K562 (cell line): ENCODE data around the gene KAT6B. TPM values are rescaled to one million over a fixed set of nuclear protein-coding genes. Genes with fewer than 3 reads are reported as not detected.

ENCODE experiments used
- CREB3L1 ChIP-seq: fragments of 450-650 bp; IDR thresholded peaks from 2 replicates; pipeline ENCODE4 v1.6.1; 2014; ENCODE audit warnings: low read depth, mild to moderate bottlenecking, moderate library complexity, borderline replicate concordance
- DNMT1 ChIP-seq: fragments of 450-650 bp; IDR thresholded peaks from 2 replicates; pipeline ENCODE4 v1.6.1; 2016; ENCODE audit warnings: antibody characterized with exemption, mild to moderate bottlenecking
- HCFC1 ChIP-seq: IDR thresholded peaks from 2 replicates; pipeline ENCODE4 v1.6.1; 2012; ENCODE audit warnings: low read depth, low read length, improper control_type of control experiment
- POLR2AphosphoS5 ChIP-seq: IDR thresholded peaks from 2 replicates; pipeline ENCODE4 v1.6.1; 2011; ENCODE audit warnings: mild to moderate bottlenecking, low read depth, low read length, moderate library complexity; ENCODE audit not compliant: control insufficient read depth, insufficient read depth
- SMARCE1 ChIP-seq: fragments of 450-650 bp; IDR thresholded peaks from 2 replicates; pipeline ENCODE4 v1.7.1; 2016; ENCODE audit warnings: mild to moderate bottlenecking
- ZFP30 ChIP-seq: fragments of 250-450 bp; sonication (Bioruptor Pico); IDR thresholded peaks from 2 replicates; pipeline ENCODE4 v1.8.0; 2022; ENCODE audit warnings: moderate library complexity, mild to moderate bottlenecking, inconsistent platforms, borderline replicate concordance
- ZHX1 ChIP-seq: fragments of 150-350 bp; conservative IDR thresholded peaks from 2 replicates; pipeline ENCODE4 v1.6.1; 2014; ENCODE audit warnings: low read length
- ZNF77 ChIP-seq: fragments of 250-450 bp; sonication (Bioruptor Pico); IDR thresholded peaks from 2 replicates; pipeline ENCODE4 v1.5.0; 2020
- polyA plus RNA-seq, 8 experiments: library from polyadenylated mRNA; depleted of rRNA in 4 of 8; stranded (reverse) in 5 of 8; unstranded in 3 of 8; fragments of >200 nt; fragmentation: Nextera tagmentation in 2 of 8; fragmentation: Illumina TruSeq in 1 of 8; extraction: Ambion mirVana in 2 of 8; extraction: Trizol in 1 of 8; gene quantifications; 2 replicates each; pipeline versions ENCODE4 v1.2.1 to v1.2.3, GENCODE V29; 2011 to 2014; ENCODE audit warnings: inconsistent platforms in 1 of 8, missing spikeins in 1 of 8
- total RNA-seq, 7 experiments: library from RNA; depleted of rRNA in 6 of 7; stranded (reverse); fragments of >200 nt in 6 of 7; fragmentation: Illumina TruSeq in 2 of 7; extraction: Trizol in 2 of 7; gene quantifications; 2 replicates each; pipeline versions ENCODE4 v1.2.1 to v1.2.3, GENCODE V29; 2011 to 2021; ENCODE audit warnings: low replicate concordance in 1 of 7

The KAT6B gene
- total and polyA plus RNA-seq, 9 of the 15 experiments (the other 6 are each of a cell fraction or from before 2014, with no cell fraction given), result 1.4 to 9.2 (median 6.8) TPM

DNA sequence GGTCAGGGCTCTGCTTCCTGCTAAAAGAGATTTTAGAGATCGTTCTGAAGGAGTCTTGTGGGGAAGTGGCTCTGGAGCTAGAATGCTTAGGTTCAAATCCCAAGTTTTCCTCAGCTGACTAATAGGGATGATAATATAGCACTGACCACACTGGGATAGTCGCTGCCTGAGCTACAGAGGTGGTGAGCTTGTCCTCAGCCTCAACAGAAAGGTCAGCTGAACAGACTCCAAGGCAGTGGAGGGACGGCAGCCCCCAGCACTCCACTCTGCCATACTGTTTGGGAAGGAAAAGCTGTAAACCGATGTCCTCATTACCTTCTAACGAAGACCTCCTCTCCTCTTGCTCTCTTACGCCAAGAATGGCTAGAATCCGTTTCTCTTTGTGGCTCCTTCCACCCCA is 36.2 kb downstream of the KAT6B start (continued):
- TF ChIP-seq CREB3L1, result no peak
- TF ChIP-seq POLR2AphosphoS5, result no peak
- TF ChIP-seq DNMT1, result no peak
- TF ChIP-seq SMARCE1, result no peak
- no peak for TF ChIP-seq ZNF77 (CRISPR knock-in tag)
- no peak for TF ChIP-seq HCFC1
- no peak for TF ChIP-seq ZHX1
- TF ChIP-seq ZFP30, result no peak
